SHP77 (cell line): ENCODE measurements around the gene FAM229B.
"Not testable (repeated sequence)": the region's sequence is repeated elsewhere in the genome, so short reads cannot be mapped to it uniquely, and the experiment has no call there.

Experiments
- DNase-seq, 2 experiments: peaks; one replicate each; lab custom pipeline; 2025; lab: John Stamatoyannopoulos, UW

The FAM229B gene

GRCh38 chr6:112087136-112087911, at the start of gene FAM229B, which contains the start of gene TUBE1:
TSS of gene FAM229B (plus strand) at chr6:112087591. CDS start at chr6:112099284, 11,693 bp downstream.
TSS of gene TUBE1 (minus strand) at chr6:112087482. CDS start at chr6:112087434, 48 bp downstream.
- peak; percentile 97 for DNase-seq

- DNase-seq: peak in 1 of 2 experiments; percentile 46
Measured at GRCh38 chr6:112037783-112038216, 49.6 kb upstream of the FAM229B start.

- no peak for DNase-seq
Measured at GRCh38 chr6:112038268-112038667, 49.1 kb upstream of the FAM229B start.

GRCh38 chr6:112038756-112039430, 48.5 kb upstream of the FAM229B start:
- no peak for DNase-seq

GRCh38 chr6:112039431-112039770, 48.0 kb upstream of the FAM229B start:
- no peak for DNase-seq

GRCh38 chr6:112040956-112041355, 46.4 kb upstream of the FAM229B start:
- DNase-seq: no peak

- no peak for DNase-seq
Measured at GRCh38 chr6:112041535-112041934, 45.9 kb upstream of the FAM229B start.

- peak; percentile 91 for DNase-seq
Measured at GRCh38 chr6:112043032-112044007, 44.1 kb upstream of the FAM229B start.

GRCh38 chr6:112044196-112044595, 43.2 kb upstream of the FAM229B start:
- no peak for DNase-seq

GRCh38 chr6:112044856-112045255, 42.5 kb upstream of the FAM229B start:
- DNase-seq: no peak

GRCh38 chr6:112047523-112047922, 39.9 kb upstream of the FAM229B start:
- not testable (repeated sequence) for DNase-seq

- no peak for DNase-seq
Measured at GRCh38 chr6:112049026-112049799, 38.2 kb upstream of the FAM229B start.

- DNase-seq: no peak
Measured at GRCh38 chr6:112049996-112050395, 37.4 kb upstream of the FAM229B start.

GRCh38 chr6:112050429-112050828, 37.0 kb upstream of the FAM229B start:
- no peak for DNase-seq

GRCh38 chr6:112051251-112051740, 36.1 kb upstream of the FAM229B start:
- not testable (repeated sequence) for DNase-seq

- no peak for DNase-seq
Measured at GRCh38 chr6:112054001-112054400, 33.4 kb upstream of the FAM229B start, which contains the start of gene CCN6. TSS of gene CCN6 (plus strand) at chr6:112054104. CDS start at chr6:112054358, 254 bp downstream.

- no peak for DNase-seq
Measured at GRCh38 chr6:112054555-112055190, 32.7 kb upstream of the FAM229B start.

- no peak for DNase-seq
Measured at GRCh38 chr6:112058243-112059032, 29.0 kb upstream of the FAM229B start.

- DNase-seq: no peak
Measured at GRCh38 chr6:112061605-112062004, 25.8 kb upstream of the FAM229B start.

- no peak for DNase-seq
Measured at GRCh38 chr6:112062966-112063365, 24.4 kb upstream of the FAM229B start.
